ENCODE measurements around the gene MYO7A.

The MYO7A gene

GRCh38 chr11:77170107-77170506 lies 42.1 kb downstream of the MYO7A start:
- no peak for DNase-seq

DNA sequence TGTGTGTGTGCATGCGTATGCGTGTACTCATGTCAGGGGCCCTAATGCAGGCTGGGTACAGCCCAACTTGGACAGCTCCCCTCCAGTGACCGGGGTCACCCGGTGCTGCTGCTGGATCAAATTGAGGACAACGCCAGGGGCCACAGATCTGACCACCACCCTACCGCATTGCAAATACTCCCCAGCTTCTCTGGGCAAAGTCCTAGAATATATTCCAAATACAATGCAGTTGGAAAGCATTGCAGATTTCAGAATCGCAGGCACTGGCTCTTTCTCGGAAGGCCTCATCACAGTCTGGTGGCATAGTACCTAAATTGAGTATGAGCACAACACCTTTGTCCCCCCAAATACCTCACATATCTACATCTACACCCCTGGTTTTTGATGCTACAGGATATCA lies 43.2 kb downstream of the MYO7A start:
- no peak for DNase-seq

DNA sequence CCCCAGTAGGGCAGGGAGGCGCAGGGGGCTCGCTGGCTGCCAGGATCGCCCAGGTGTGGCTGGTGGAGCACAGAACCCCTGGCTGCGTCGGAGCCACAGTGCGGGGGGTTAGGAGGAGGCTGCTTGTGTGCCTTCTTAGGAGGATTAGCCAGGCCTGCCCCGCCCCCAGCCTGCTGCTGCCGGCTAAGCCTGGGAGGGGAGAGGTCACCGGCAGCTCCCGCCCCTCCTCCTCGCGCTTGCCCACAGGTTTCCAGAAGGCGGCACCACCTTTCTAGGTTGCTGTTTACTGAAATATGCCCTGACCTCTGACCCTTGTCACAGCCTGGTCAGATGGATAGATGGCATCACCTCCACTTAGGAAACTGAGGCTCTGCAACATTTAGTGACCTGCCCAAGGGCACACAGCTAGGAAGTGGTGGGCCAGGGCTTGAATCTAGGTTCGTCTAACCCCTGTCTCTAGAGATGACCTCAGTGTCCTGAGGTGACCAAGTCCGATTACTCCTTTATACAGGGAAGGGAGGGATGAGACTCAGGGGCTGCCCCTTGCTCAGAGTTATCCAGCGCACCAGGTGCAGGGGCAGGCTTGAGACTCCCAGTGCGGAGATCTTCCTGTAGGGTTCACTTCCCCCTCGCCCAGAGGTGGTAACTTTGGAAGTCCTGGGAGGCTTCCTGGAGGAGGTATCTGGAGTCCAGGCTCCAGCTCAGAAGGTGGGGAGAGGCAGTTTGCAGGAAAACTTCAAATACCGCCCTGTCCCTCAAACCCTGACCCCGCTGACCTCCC lies 44.0 kb downstream of the MYO7A start:
- no peak for DNase-seq

- peak; percentile 58 for DNase-seq
Observed at GRCh38 chr11:77172666-77172982, 44.6 kb downstream of the MYO7A start.

- DNase-seq: no peak
Observed at GRCh38 chr11:77173494-77173893, 45.4 kb downstream of the MYO7A start.

DNA sequence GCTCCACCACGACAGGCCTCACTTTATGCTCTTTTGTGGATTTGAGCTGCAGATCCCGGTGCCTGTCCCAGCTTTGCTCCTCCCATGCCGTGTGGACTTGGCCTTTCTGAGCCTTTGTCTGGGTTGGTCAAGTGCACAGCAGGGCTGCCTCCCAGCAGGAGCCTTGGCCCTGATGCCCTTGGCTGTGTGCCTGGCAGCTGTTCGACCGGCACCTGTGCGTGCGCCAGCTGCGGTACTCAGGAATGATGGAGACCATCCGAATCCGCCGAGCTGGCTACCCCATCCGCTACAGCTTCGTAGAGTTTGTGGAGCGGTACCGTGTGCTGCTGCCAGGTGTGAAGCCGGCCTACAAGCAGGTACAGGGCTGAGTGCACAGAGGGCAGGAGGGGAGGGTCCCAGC lies 46.5 kb downstream of the MYO7A start:
- peak; percentile 85 for DNase-seq

- no peak for DNase-seq
Observed at GRCh38 chr11:77175021-77175842, 47.2 kb downstream of the MYO7A start.

DNA sequence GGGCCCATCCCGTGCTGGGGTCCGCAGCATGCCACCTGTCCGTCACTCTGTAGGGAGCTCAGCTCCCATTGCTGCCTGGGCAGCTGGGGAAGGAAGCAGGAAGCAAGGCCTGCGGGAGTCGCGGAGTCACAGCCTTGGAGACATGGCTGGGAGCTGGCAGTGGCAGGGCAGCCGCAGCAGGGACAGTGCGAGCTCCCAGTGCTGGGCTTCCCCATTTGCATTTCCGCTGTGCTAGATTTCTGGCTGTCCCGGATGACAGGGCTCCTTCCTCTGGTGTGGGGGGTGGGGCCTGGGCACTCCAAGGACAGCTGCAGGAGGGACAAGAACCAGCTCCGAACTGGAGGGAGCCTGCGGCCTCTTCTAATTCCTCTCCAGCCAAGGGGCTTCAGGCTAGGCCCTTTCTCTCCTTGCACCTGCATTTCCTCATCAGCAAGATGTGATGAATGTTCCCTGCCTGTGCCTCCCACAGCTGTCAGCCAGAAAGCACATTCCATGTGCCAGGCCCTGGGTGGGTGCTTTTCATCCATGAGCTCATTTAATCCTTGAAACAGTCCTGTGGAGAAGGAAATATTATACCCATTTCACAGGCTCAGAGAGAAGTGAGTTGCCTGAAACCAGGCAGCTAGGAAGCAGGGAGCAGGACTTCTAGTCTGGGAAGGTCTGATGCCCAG lies 48.0 kb downstream of the MYO7A start:
- no peak for DNase-seq

DNA sequence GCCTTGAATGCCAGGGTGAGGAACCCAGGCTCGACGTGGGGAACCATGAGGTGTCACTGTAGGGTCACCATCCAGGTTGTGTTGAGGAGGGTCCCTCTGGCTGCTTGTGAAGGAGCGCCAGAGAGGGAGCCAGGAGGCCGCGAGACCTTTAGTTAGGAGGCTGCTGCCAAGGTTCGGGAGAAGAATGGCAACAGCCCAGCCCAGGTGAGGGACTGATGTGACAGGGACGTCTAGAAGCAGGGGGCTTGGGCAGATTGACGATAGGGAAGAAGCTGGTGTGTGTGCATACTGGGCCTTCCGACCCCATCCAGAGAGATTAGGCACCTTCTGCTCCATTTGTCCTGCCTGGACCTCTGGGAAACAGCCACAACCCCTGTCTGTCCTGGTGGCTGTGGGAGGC lies 49.0 kb downstream of the MYO7A start:
- no peak for DNase-seq

GRCh38 chr11:77178150-77178549 lies 50.1 kb downstream of the MYO7A start:
- DNase-seq: no peak

DNA sequence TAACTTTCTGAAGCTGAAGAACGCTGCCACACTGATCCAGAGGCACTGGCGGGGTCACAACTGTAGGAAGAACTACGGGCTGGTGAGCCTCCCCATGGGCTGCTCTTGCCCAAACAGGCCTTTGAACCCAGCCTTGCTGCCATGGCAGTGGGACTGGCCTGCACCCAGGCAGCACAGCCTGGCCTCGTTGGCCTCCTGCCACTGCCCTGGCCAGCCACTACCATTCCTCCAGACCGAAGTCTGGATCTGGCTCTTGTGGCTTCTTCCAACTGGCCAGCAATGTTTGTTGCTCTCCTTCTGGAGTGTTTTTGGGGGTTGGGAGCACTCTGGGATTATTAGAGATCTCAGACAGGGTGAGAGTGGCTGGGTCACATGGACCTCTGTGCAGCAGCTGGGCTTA lies 51.0 kb downstream of the MYO7A start:
- DNase-seq: no peak

DNA sequence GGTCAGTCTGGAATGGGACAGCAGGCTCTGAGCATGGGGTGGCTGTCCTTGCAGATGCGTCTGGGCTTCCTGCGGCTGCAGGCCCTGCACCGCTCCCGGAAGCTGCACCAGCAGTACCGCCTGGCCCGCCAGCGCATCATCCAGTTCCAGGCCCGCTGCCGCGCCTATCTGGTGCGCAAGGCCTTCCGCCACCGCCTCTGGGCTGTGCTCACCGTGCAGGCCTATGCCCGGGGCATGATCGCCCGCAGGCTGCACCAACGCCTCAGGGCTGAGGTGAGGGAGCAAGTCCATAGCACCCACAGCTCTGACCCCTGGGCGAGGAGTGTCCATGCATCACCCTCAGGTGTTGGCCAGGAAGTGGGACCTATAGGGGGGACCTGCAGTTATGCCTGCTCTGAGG lies 51.6 kb downstream of the MYO7A start:
- DNase-seq: no peak

GRCh38 chr11:77180346-77180745 lies 52.3 kb downstream of the MYO7A start:
- no peak for DNase-seq

DNA sequence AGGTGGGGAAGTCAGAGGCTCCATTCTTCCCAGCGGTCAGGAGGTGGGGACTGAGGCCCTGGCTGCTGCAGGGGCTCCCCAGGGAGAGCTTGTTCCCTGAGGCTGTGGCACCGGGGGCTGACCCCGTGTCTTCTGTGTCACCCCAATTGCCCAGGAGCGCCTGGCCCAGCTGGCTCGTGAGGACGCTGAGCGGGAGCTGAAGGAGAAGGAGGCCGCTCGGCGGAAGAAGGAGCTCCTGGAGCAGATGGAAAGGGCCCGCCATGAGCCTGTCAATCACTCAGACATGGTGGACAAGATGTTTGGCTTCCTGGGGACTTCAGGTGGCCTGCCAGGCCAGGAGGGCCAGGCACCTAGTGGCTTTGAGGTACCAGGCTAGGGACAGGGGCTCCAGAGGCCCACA lies 53.2 kb downstream of the MYO7A start:
- DNase-seq: no peak

DNA sequence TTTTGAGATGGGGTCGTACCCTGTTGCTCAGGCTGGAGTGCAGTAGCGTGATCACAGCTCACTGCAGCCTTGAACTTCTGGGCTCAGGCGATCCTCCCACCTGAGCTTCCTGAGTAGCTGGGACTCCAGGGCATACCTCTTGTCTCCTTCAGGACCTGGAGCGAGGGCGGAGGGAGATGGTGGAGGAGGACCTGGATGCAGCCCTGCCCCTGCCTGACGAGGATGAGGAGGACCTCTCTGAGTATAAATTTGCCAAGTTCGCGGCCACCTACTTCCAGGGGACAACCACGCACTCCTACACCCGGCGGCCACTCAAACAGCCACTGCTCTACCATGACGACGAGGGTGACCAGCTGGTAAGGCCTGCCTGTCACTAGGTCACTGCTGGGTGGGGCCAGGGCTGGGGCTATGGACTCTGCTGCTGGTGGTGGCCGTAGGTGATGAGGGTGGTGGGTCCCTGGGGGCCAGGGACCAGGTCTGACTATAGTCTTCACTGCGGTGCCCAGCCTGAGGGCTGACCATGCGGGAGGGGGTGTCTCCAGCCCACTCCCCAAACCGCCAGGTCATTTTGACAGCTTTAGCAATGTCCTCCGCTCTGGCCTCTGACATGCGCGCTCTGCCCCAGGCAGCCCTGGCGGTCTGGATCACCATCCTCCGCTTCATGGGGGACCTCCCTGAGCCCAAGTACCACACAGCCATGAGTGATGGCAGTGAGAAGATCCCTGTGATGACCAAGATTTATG lies 53.9 kb downstream of the MYO7A start:
- no peak for DNase-seq

GRCh38 chr11:77182542-77183430 lies 54.7 kb downstream of the MYO7A start:
- no peak for DNase-seq

- no peak for DNase-seq
Observed at GRCh38 chr11:77183431-77183984, 55.5 kb downstream of the MYO7A start.

DNA sequence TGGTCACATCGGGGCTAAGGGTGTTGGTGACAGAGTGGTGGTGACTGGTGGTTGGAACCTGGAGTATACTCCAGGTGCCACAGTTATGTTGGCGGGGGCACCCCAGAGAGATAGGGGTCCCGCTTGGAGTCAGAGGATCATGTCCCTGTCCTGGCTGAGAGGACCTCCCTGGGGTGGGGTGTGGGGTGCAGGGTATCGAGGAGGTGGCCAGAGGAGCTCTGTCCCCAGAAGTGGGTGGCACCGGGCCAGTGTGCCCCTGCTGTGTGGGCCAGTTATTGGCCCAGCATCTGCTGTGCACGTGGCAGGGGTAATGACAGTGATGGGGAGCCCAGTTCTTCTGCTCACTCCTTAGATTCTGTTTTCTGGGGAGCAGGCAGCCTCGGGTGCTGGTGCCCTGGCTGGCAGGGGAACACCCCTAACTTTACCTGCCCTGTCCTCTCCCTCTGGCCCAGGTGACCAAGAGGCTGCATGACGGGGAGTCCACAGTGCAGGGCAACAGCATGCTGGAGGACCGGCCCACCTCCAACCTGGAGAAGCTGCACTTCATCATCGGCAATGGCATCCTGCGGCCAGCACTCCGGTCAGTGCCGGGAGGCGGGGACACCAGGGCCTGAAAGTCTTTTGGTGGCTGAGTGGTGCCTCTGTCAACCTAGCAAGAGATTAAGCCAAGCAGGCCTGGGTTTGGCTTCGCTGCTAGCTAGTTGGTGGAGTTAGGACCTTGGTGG lies 56.3 kb downstream of the MYO7A start:
- no peak for DNase-seq

GRCh38 chr11:77186302-77186701 lies 58.3 kb downstream of the MYO7A start:
- DNase-seq: no peak

GRCh38 chr11:77187111-77187750 lies 59.2 kb downstream of the MYO7A start:
- DNase-seq: no peak
